GM19025 (cell line): ENCODE data around the gene PIM1.
A peak's percentile ranks its signal among the peaks of the same experiment; 100 is the strongest.

Source experiments
- ATAC-seq: cut with Tn5 transposase; IDR thresholded peaks from one replicate; pipeline ENCODE4 v1.9.1; 2021; ENCODE audit warnings: mild to moderate bottlenecking, low read depth, moderate library complexity; ENCODE audit not compliant: unreplicated experiment

Gene PIM1

DNA sequence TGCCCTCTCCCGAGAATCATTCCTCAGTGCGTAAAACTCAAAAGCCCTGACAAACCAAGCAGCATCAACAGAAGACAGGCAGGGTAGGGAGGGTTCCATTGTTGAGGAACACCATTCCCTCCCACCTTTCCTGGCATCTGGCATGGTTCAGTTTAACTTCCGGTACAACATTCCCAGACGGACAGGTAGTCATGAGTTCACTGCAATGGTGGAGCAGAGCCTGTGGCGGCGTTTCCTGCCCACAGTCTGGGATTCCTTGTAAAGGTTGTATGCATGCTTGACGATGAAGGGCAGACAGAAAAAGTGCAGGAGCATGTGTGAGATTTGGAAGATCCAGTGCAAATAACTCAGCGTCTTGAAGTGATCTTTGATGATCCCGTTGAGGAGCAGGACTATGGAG is 42.3 kb downstream of the PIM1 start:
- ATAC-seq, result no peak

DNA sequence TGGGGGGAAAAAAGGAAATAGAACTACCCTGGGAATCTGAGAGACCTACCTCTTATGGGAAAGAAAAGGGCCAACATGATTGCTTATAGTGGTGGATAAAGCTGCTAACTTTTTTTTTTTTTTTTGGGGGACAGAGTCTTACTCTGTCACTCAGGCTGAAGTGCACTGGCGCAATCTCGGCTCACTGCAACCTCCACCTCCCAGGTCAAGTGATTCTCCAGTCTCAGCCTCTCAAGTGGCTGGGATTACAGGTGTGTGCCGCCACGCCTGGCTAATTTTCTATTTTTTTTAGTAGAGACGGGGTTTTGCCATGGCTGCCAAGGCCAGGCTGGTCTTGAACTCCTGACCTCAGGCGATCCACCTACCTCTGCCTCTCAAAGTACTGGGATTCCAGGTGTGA is 48.1 kb downstream of the PIM1 start:
- ATAC-seq, result no peak

DNA sequence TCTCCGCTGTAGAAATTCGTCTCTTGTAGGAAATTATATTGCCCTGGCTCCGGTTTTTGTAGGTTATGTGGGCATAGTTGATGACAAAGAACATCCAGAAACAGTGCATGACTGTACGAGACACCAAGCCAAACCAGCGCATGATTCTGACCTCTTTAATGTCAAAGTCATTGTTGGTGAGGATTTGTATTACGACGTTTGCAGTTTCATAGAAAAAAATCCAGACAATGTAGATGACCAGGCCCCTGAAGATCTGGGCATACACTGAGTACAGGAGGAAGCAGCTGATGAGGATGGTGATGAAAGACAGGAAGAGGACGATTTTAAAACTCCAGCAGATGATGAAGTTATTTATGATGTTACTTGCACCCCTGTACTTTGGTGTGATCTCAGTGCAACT is 48.6 kb downstream of the PIM1 start:
- no peak for ATAC-seq

DNA sequence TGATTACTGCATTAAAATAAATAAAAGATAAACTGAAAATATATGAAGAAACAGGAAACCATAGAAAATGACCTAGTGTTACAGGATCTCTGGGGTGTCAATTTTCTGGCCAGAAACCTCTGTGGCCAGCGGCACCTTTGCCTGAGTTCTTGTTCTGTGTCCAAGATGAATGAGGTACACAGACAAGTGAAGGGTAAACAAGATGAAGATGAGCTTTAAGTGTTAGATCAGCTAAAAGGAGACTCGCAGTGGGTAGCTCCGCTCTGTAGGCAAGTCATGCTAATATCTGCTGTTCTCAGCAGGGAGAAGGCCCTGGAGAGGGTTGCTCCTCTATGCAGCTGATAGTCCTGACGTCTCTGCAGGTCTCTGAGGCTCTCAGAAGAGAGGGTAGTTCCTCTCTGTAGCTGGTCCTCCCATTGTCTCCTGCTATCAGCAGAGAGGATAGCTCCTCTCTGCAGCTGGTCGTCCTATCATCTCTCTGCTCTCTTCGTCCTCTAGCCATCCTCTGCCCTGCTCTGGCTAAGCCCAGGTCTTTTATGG is 51.7 kb downstream of the PIM1 start:
- ATAC-seq, result no peak

DNA sequence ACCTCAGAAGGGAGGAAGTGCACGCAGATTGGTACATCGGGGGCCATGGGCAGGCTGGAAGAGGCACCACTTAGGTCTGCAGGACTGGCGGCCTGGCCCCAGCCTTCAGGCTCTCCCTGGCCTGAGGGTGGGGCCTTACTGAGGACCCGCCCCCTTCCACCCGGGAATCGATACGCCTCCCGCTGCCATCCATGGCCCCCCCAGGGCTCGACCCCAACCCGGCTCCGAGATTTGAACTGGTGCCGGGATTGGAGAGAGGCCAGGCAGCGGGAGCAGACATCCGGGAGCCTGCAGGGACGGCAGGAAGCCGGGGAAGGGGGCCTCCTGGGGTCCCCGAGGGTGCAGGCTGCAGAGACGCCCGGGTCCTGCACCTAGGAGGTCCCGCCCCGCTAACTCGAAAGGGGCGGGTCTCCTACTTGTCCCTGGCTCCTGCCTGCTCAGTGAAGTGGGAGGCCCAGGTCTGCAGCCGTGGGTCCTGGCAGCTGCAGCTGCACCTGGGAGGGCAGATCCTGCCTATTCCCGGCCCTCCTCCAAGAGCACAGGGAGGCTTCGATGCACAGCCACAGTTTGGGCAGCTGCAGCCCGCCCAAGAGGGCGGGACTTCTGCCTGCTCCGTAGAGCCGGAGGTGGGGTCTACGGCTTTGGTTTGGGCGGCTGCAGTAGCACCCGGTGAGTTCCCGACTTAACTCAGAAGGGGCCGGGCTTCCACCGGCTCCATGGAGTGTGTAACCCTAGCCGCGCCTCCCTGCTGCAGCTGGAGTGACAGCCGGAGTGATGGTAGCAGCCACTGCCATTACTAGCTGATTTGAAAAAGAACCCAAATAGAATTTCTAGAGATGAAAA is 52.4 kb downstream of the PIM1 start:
- ATAC-seq, result peak; percentile 79

DNA sequence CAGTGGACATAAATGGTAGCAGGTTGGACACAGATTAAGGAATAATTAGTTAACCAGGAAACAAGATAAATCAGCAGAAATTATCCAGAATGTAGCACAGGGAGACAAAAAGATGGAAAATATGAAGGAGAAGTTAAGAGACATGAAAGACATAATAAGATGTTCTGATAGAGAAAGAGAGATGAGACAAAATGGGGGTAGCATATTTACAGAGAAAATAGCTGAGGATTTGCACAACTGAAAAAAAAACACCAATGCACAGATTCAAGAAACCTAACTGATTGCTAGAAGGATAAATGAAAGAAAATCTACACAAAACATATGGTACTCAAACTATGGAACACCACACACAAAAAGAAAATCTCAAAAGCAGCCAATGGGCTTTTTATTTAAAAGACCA is 53.0 kb downstream of the PIM1 start:
- ATAC-seq, result no peak
